ENCODE results near the gene PLOD3. TPM values are rescaled to one million over a fixed set of nuclear protein-coding genes. Genes with fewer than 3 reads are reported as not detected.

The PLOD3 gene
- total RNA-seq, 1 experiment from 2014 or later: 112 TPM

DNA sequence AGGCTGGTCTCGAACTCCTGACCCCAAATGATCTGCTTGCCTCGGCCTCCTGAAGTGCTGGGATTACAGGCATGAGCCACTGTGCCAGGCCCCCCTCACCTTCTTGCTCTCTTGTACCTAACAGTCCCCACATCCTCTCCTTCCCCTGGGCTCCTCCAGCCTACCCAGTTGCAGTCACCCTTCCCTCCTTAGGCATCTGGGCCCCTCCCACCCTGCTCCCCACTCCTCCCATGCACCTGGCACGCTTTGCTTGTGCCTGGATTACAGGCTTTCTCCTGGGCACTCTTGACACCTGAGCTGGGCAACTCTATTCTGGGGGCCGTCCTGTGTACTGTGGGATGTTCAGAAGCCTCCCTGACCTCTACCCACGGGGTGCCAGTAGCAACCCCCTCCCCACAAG lies 17.3 kb upstream of the PLOD3 start:
- Mint-ChIP-seq H3K27ac (ENCODE audit: unreplicated experiment) (no peak overlapping the region), H3K4me3 (ENCODE audit: unreplicated experiment) (peak overlapping the region; percentile 44), H3K4me1 (ENCODE audit: low read depth, unreplicated experiment) (peaks cover 26% of the 10 kb centered on the region), H3K9me3 (ENCODE audit: unreplicated experiment) (no peaks in the 10 kb centered on the region), H3K36me3 (ENCODE audit: insufficient read depth, unreplicated experiment) (peaks cover 37% of the 10 kb centered on the region), H3K27me3 (ENCODE audit: insufficient read depth, unreplicated experiment) (no peaks in the 10 kb centered on the region)
- H3K4me3 ChIP-seq (ENCODE audit: low read depth, low read length): no peak overlapping the region
- CTCF ChIA-PET: interaction anchor here (1.3 to 3.7 kb wide), 2 partner anchors 10 to 17 kb away, joined by 4 to 29 read pairs; partner anchors contain the start of genes FIS1, PLOD3 and ZNHIT1
- no peaks in the 10 kb centered on the region for H3K9me3 ChIP-seq
- peaks cover 21% of the 10 kb centered on the region for H3K4me1 ChIP-seq
- no peak for DNase-seq
- no peaks in the 10 kb centered on the region for H3K27me3 ChIP-seq (replicated peaks; ENCODE audit: control insufficient read depth, insufficient read depth, low read length)
- TF ChIP-seq, protein P1, sequence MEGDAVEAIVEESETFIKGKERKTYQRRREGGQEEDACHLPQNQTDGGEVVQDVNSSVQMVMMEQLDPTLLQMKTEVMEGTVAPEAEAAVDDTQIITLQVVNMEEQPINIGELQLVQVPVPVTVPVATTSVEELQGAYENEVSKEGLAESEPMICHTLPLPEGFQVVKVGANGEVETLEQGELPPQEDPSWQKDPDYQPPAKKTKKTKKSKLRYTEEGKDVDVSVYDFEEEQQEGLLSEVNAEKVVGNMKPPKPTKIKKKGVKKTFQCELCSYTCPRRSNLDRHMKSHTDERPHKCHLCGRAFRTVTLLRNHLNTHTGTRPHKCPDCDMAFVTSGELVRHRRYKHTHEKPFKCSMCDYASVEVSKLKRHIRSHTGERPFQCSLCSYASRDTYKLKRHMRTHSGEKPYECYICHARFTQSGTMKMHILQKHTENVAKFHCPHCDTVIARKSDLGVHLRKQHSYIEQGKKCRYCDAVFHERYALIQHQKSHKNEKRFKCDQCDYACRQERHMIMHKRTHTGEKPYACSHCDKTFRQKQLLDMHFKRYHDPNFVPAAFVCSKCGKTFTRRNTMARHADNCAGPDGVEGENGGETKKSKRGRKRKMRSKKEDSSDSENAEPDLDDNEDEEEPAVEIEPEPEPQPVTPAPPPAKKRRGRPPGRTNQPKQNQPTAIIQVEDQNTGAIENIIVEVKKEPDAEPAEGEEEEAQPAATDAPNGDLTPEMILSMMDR (IDR thresholded peaks at IDR 0.05; ENCODE audit: insufficient read depth in 1 of 2, low read depth in 1 of 2, low read length in 1 of 2, severe bottlenecking in 1 of 2, unreplicated experiment in 1 of 2): no peak
- no peaks in the 10 kb centered on the region for H3K36me3 ChIP-seq (ENCODE audit: control insufficient read depth, insufficient read depth, low read length)
- BruUV-seq (replicated peaks): no TSS peak
- POLR2A ChIA-PET: no interaction called here
- intact Hi-C loops (cut with micrococcal nuclease; ENCODE audit: unreplicated experiment): no loop called here

DNA sequence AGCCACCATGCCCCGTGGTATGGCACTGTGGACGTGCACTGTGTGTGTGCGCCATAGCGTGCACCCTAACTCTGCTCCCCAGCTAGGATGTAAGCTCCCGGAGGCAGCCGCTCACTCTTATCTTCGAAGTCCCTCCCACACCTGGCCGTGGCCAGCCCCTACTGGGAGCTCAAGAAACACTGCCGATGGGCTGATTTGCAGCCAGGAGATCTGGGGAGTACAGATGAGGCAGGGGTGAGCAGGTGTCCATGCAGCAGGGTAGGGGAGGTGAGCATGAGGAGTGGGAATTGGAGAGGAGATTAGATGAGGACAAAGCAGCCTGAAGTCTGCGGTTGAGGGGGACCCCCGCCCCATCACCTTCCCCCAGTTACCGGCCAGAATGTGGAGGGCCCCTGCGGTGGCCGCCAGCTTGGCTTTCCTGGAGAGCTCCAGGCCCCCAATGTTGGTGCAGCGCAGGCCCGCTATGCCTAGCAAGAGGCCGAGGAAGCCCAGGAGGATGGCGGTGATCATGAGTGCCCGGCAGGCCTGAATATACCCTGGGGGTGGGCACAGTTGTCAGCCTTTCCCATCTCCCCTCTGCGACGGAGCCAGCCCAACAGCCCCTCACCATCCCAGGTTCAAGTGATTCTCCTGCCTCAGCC lies 16.6 kb upstream of the PLOD3 start:
- Mint-ChIP-seq H3K27ac (ENCODE audit: unreplicated experiment) (peak overlapping the region; percentile 34), H3K4me3 (ENCODE audit: unreplicated experiment) (no peak overlapping the region), H3K4me1 (ENCODE audit: low read depth, unreplicated experiment) (peaks cover 26% of the 10 kb centered on the region), H3K9me3 (ENCODE audit: unreplicated experiment) (no peaks in the 10 kb centered on the region), H3K27me3 (ENCODE audit: insufficient read depth, unreplicated experiment) (no peaks in the 10 kb centered on the region), H3K36me3 (ENCODE audit: insufficient read depth, unreplicated experiment) (peaks cover 37% of the 10 kb centered on the region)
- Histone ChIP-seq H3K4me3 (ENCODE audit: low read depth, low read length) (no peak overlapping the region), H3K27me3 (replicated peaks; ENCODE audit: control insufficient read depth, insufficient read depth, low read length) (no peaks in the 10 kb centered on the region), H3K36me3 (ENCODE audit: control insufficient read depth, insufficient read depth, low read length) (no peaks in the 10 kb centered on the region), H3K9me3 (no peaks in the 10 kb centered on the region), H3K4me1 (peaks cover 21% of the 10 kb centered on the region)
- TF ChIP-seq, protein P1 (IDR thresholded peaks at IDR 0.05; ENCODE audit: insufficient read depth in 1 of 2, low read depth in 1 of 2, low read length in 1 of 2, severe bottlenecking in 1 of 2, unreplicated experiment in 1 of 2): no peak
- no TSS peak for BruUV-seq (replicated peaks)
- POLR2A ChIA-PET: interaction anchor here (0.5 kb wide), 1 partner anchor 15 kb away, joined by 10 read pairs; no protein-coding TSS in a partner anchor
- CTCF ChIA-PET: interaction anchor here (3.7 kb wide), 1 partner anchor 10 kb away, joined by 29 read pairs; the partner anchor contains the start of gene FIS1
- no peak for DNase-seq
- intact Hi-C loops (cut with micrococcal nuclease; ENCODE audit: unreplicated experiment): no loop called here

DNA sequence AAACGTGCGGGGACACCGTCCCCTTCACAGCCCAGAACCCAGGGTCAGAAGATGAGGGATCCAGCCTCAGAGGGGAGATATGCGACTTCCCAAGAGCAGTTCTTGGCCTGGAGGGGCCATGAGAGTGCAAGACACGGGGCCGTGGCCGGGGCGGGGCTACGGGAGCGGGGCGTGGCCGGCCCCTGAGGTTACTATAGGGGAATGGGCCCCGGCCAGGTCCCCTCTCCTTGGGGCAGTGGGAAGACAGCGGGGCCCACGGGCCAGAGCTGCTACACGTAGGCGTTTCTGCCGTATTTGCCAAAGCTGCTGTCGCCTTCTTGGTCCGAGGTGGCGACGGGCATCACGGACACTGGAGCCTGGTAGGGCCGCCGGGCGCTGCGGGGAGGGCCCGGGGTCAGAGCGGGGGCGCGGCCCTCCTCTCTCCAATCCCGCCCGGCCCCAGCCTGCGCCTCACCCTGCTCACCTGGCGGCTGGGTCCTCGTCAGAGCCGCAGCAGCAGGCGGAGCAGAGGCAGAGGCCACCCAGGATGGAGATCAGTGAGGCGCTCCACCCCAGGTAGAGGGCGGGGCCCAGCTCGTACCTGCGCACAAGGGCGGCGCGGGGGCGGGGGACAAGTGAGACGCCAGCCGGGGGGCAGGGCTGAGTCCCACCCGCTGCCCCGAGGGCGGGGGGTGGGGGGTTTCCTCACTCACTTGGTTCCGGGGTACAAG lies 14.9 kb upstream of the PLOD3 start:
- TF ChIP-seq, protein P1 (IDR thresholded peaks at IDR 0.05; ENCODE audit: insufficient read depth in 1 of 2, low read depth in 1 of 2, low read length in 1 of 2, severe bottlenecking in 1 of 2, unreplicated experiment in 1 of 2): no peak
- peaks cover 26% of the 10 kb centered on the region for H3K4me1 Mint-ChIP-seq (ENCODE audit: low read depth, unreplicated experiment)
- BruUV-seq (replicated peaks): TSS peak; percentile 69
- peaks cover 13% of the 10 kb centered on the region for H3K4me1 ChIP-seq
- no peaks in the 10 kb centered on the region for H3K36me3 ChIP-seq (ENCODE audit: control insufficient read depth, insufficient read depth, low read length)
- H3K9me3 Mint-ChIP-seq (ENCODE audit: unreplicated experiment): no peaks in the 10 kb centered on the region
- H3K27me3 Mint-ChIP-seq (ENCODE audit: insufficient read depth, unreplicated experiment): no peaks in the 10 kb centered on the region
- peak overlapping the region; percentile 70 for H3K27ac Mint-ChIP-seq (ENCODE audit: unreplicated experiment)
- ChIA-PET POLR2A (interaction anchor here (0.7 to 2.2 kb wide), 2 partner anchors 14 to 23 kb away, joined by 3 to 15 read pairs; partner anchors contain the start of genes PLOD3 and ZNHIT1), CTCF (interaction anchor here (0.9 to 3.7 kb wide), 5 partner anchors 12 to 88 kb away, joined by 3 to 29 read pairs (median 6); partner anchors contain the start of genes FIS1, PLOD3 and ZNHIT1)
- H3K4me3 ChIP-seq (ENCODE audit: low read depth, low read length): peak overlapping the region; percentile 68
- H3K4me3 Mint-ChIP-seq (ENCODE audit: unreplicated experiment): peak overlapping the region; percentile 80
- no peaks in the 10 kb centered on the region for H3K9me3 ChIP-seq
- intact Hi-C loops (cut with micrococcal nuclease; ENCODE audit: unreplicated experiment): loop anchor here (1.0 kb wide), 3 partner anchors 12 to 31 kb away; partner anchors contain the start of genes MOGAT3 and ZNHIT1
- peaks cover 40% of the 10 kb centered on the region for H3K36me3 Mint-ChIP-seq (ENCODE audit: insufficient read depth, unreplicated experiment)
- no peaks in the 10 kb centered on the region for H3K27me3 ChIP-seq (replicated peaks; ENCODE audit: control insufficient read depth, insufficient read depth, low read length)
- peak; percentile 90 for DNase-seq

Data from Caco-2 (cell line).